IMR-90 (cell line): Measurements from ENCODE around the gene KCNAB2. TPM values are rescaled to one million over a fixed set of nuclear protein-coding genes. Genes with fewer than 3 reads are reported as not detected.

ENCODE experiments used
- ATAC-seq: fragments of 200-7000 bp; cut with Tn5 transposase; 2 replicates; pipeline ENCODE4 v1.9.1; 2020; ENCODE audit warnings: low read depth, mild to moderate bottlenecking, moderate library complexity
- BruUV-seq: library from RNA; stranded (reverse); fragments of 400-500 nt; replicated peaks from 2 replicates; lab custom pipeline; 2021; lab: Mats Ljungman, UMichigan
- CTCF ChIA-PET: fragments of 300-600 bp; formaldehyde crosslinking; extraction: SDS; loops from one replicate; lab custom pipeline; 2021; ENCODE audit warnings: antibody characterized with exemption; lab: Yijun Ruan, JAX
- POLR2A ChIA-PET: fragments of 300-600 bp; sonication (Branson Sonifier 250); formaldehyde crosslinking; loops from one replicate; lab custom pipeline; 2022; ENCODE audit warnings: antibody characterized with exemption; ENCODE audit not compliant: unreplicated experiment; lab: Charles Lee
- DNase-seq: peaks from one replicate; pipeline ENCODE4 v3.0.0; 2013
- H2AFZ ChIP-seq: replicated peaks from 2 replicates; pipeline ENCODE3; 2013; ENCODE audit warnings: low read length, mild to moderate bottlenecking; ENCODE audit not compliant: poor library complexity
- H2AK5ac ChIP-seq: 2 replicates; pipeline ENCODE4 v1.6.1; 2013; ENCODE audit warnings: low read depth, low read length, inconsistent platforms
- H2AK9ac ChIP-seq: replicated peaks from 2 replicates; pipeline ENCODE3; 2013; ENCODE audit warnings: mild to moderate bottlenecking, low read depth, low read length, moderate library complexity; ENCODE audit not compliant: poor library complexity
- H2BK120ac ChIP-seq: 2 replicates; pipeline ENCODE4 v1.6.1; 2013; ENCODE audit warnings: low read depth, low read length, inconsistent platforms
- H2BK15ac ChIP-seq: 3 replicates; pipeline ENCODE4 v1.6.1; 2013; ENCODE audit warnings: low read depth, low read length, inconsistent platforms
- H2BK20ac ChIP-seq: 2 replicates; pipeline ENCODE4 v1.6.1; 2013; ENCODE audit warnings: low read depth, mild to moderate bottlenecking, inconsistent platforms, low read length, moderate library complexity
- H2BK5ac ChIP-seq: 2 replicates; pipeline ENCODE4 v1.6.1; 2013; ENCODE audit warnings: mild to moderate bottlenecking, low read depth, low read length, inconsistent platforms; ENCODE audit not compliant: poor library complexity, severe bottlenecking
- H3K14ac ChIP-seq: replicated peaks from 2 replicates; pipeline ENCODE4 v1.6.1; 2013; ENCODE audit warnings: low read depth, low read length, inconsistent platforms
- H3K18ac ChIP-seq: 2 replicates; pipeline ENCODE4 v1.6.1; 2013; ENCODE audit warnings: low read depth, low read length, control low read depth
- H3K23ac ChIP-seq: 2 replicates; pipeline ENCODE4 v1.6.1; 2013; ENCODE audit warnings: low read depth, low read length, inconsistent platforms
- H3K27ac ChIP-seq: 2 replicates; pipeline ENCODE4 v1.5.1; 2013; ENCODE audit warnings: mild to moderate bottlenecking, control low read depth, low read length; ENCODE audit not compliant: insufficient read depth
- H3K27me3 ChIP-seq: 2 replicates; pipeline ENCODE4 v1.6.1; 2013; ENCODE audit warnings: low read length; ENCODE audit not compliant: control insufficient read depth, insufficient read depth
- H3K36me3 ChIP-seq: 2 replicates; pipeline ENCODE4 v1.6.1; 2013; ENCODE audit warnings: low read length, mixed read lengths; ENCODE audit not compliant: control insufficient read depth, insufficient read depth
- H3K4ac ChIP-seq: 2 replicates; pipeline ENCODE4 v1.6.1; 2013; ENCODE audit warnings: low read depth, low read length, inconsistent platforms
- H3K4me1 ChIP-seq: 2 replicates; pipeline ENCODE4 v1.6.1; 2013; ENCODE audit warnings: low read length, mixed read lengths; ENCODE audit not compliant: control insufficient read depth, insufficient read depth
- H3K4me2 ChIP-seq: 2 replicates; pipeline ENCODE4 v1.6.1; 2013; ENCODE audit warnings: low read depth, mild to moderate bottlenecking, control low read depth, low read length, moderate library complexity
- H3K4me3 ChIP-seq: 2 replicates; pipeline ENCODE4 v1.5.1; 2013; ENCODE audit warnings: low read depth, mild to moderate bottlenecking, control low read depth, low read length, moderate library complexity; ENCODE audit not compliant: insufficient read depth
- H3K56ac ChIP-seq: 2 replicates; pipeline ENCODE4 v1.6.1; 2013; ENCODE audit warnings: low read length, inconsistent platforms; ENCODE audit not compliant: insufficient read depth; ENCODE audit errors: extremely low read depth
- H3K79me1 ChIP-seq, 2 experiments: 2 replicates each; pipeline ENCODE4 v1.6.1; 2013; ENCODE audit warnings: low read length in 2 of 2, inconsistent platforms in 1 of 2, low read depth in 1 of 2
- H3K9ac ChIP-seq: 2 replicates; pipeline ENCODE4 v1.6.1; 2013; ENCODE audit warnings: low read depth, low read length, control low read depth
- H3K9me1 ChIP-seq: 2 replicates; pipeline ENCODE4 v1.6.1; 2013; ENCODE audit warnings: low read length, inconsistent platforms; ENCODE audit not compliant: insufficient read depth
- H3K9me3 ChIP-seq: 2 replicates; pipeline ENCODE4 v1.6.1; 2013; ENCODE audit warnings: low read length; ENCODE audit not compliant: control insufficient read depth, insufficient read depth
- H4K20me1 ChIP-seq: 2 replicates; pipeline ENCODE4 v1.6.1; 2013; ENCODE audit warnings: low read length, inconsistent platforms; ENCODE audit not compliant: insufficient read depth
- H4K5ac ChIP-seq: 2 replicates; pipeline ENCODE4 v1.6.1; 2013; ENCODE audit warnings: mild to moderate bottlenecking, low read depth, low read length, control low read depth
- H4K8ac ChIP-seq, 2 experiments: 2 replicates each; pipeline ENCODE4 v1.6.1; 2013; ENCODE audit warnings: low read depth in 2 of 2, low read length in 2 of 2, control low read depth in 1 of 2, inconsistent platforms in 1 of 2
- H4K91ac ChIP-seq: 2 replicates; pipeline ENCODE4 v1.6.1; 2013; ENCODE audit warnings: low read depth, low read length, inconsistent platforms; ENCODE audit not compliant: insufficient read depth
- CEBPB ChIP-seq: IDR thresholded peaks from 2 replicates; pipeline ENCODE4 v1.6.1; 2012; ENCODE audit warnings: low read depth, low read length, improper control_type of control experiment
- CTCF ChIP-seq: conservative IDR thresholded peaks from 2 replicates; pipeline ENCODE4 v1.5.1; 2012; ENCODE audit warnings: mild to moderate bottlenecking, low read depth, low read length, improper control_type of control experiment
- MAFK ChIP-seq: IDR thresholded peaks from 2 replicates; pipeline ENCODE4 v1.6.1; 2012; ENCODE audit warnings: low read depth, low read length, improper control_type of control experiment
- MXI1 ChIP-seq: IDR thresholded peaks from 2 replicates; pipeline ENCODE4 v1.6.1; 2012; ENCODE audit warnings: low read depth, mild to moderate bottlenecking, low read length, moderate library complexity, borderline replicate concordance
- RAD21 ChIP-seq: IDR thresholded peaks from 2 replicates; pipeline ENCODE4 v1.6.1; 2012; ENCODE audit warnings: low read length, improper control_type of control experiment
- RCOR1 ChIP-seq: IDR thresholded peaks from 2 replicates; pipeline ENCODE4 v1.6.1; 2012; ENCODE audit warnings: mild to moderate bottlenecking, low read length, improper control_type of control experiment; ENCODE audit not compliant: insufficient replicate concordance
- whole genome bisulfite sequencing, 2 experiments: methylation state at CpG; one replicate each; pipeline versions ENCODE4 v1.1.5 to v1.1.7; 2013; ENCODE audit warnings: missing lambda C conversion rate in 2 of 2; ENCODE audit not compliant: insufficient read length in 1 of 2; ENCODE audit errors: extremely low coverage in 2 of 2; 5-methylcytosine and 5-hydroxymethylcytosine counted together
- dilution Hi-C: fragments of 300-500 bp; cut with HindIII; formaldehyde crosslinking; loops from one replicate; pipeline ENCODE4 v1.14.3; 2018; ENCODE audit warnings: low sequenced_read_pairs; ENCODE audit not compliant: unreplicated experiment
- in situ Hi-C: fragments of 300-500 bp; cut with MboI; formaldehyde crosslinking; loops from 3 replicates; pipeline ENCODE4 v1.14.3; 2019; ENCODE audit warnings: low sequenced_read_pairs, inconsistent platforms, mixed read lengths
- intact Hi-C: fragments of 100-400 bp; cut with micrococcal nuclease; formaldehyde crosslinking; loops from 2 replicates; pipeline ENCODE4 v1.10.0; 2022
- polyA plus RNA-seq, 3 experiments: library from polyadenylated mRNA; depleted of rRNA; stranded (reverse); fragments of >200 nt; gene quantifications; 2 replicates each; pipeline ENCODE4 v1.2.3, GENCODE V29; 2012; ENCODE audit warnings: low replicate concordance in 1 of 3
- total RNA-seq: library from RNA; depleted of rRNA; stranded (reverse); fragments of >200 nt; gene quantifications from 2 replicates; pipeline ENCODE4 v1.2.3, GENCODE V29; 2012

The KCNAB2 gene
- total and polyA plus RNA-seq, 2 of the 4 experiments (the other 2 are of a cell fraction): 1.3 to 4.2 TPM

- no peak overlapping the region for H3K27ac ChIP-seq
- H3K4me1 ChIP-seq: no peaks in the 10 kb centered on the region
- no peak overlapping the region for H3K9ac ChIP-seq
- H3K36me3 ChIP-seq: no peaks in the 10 kb centered on the region
- H2AK9ac ChIP-seq: peak overlapping the region; percentile 37
- no peak overlapping the region for H4K91ac ChIP-seq
- DNase-seq (peak; percentile 9), ATAC-seq (peak; percentile 92)
- dilution Hi-C loops (no loop called here), in situ Hi-C loops (no loop called here), intact Hi-C loops (no loop called here)
- no peak overlapping the region for H2BK20ac ChIP-seq
- H2BK15ac ChIP-seq: no peak overlapping the region
- no peak overlapping the region for H3K18ac ChIP-seq
- BruUV-seq: no TSS peak
- H3K14ac ChIP-seq: no peak overlapping the region
- CTCF ChIA-PET: interaction anchor here (0.6 to 1.6 kb wide), 5 partner anchors 9 to 39 kb away, joined by 3 to 5 read pairs (median 4); no protein-coding TSS in a partner anchor
- H3K56ac ChIP-seq: no peak overlapping the region
- no peak overlapping the region for H4K5ac ChIP-seq
- no peak overlapping the region for H3K4me2 ChIP-seq
- H4K8ac ChIP-seq: no peak overlapping the region
- peaks cover 4% of the 10 kb centered on the region for H3K9me1 ChIP-seq
- H3K79me1 ChIP-seq: no peaks in the 10 kb centered on the region
- POLR2A ChIA-PET: no interaction called here
- H2AK5ac ChIP-seq: no peak overlapping the region
- 5% methylated on average over 9 of the region's 21 CpGs; no CpG with 5 or more reads in 1 of the 2 experiments for WGBS, 2 experiments
- no peaks in the 10 kb centered on the region for H4K20me1 ChIP-seq
- H2BK120ac ChIP-seq: no peak overlapping the region
- peak overlapping the region; percentile 66 for H2AFZ ChIP-seq
- H3K27me3 ChIP-seq: no peaks in the 10 kb centered on the region; the same call in 1 of the 2 replicates
- TF ChIP-seq RAD21 (peak; percentile 43), CTCF (peak; percentile 52), MAFK (no peak), CEBPB (no peak), MXI1 (no peak), RCOR1 (no peak)
- H3K4me3 ChIP-seq: no peak overlapping the region
- no peak overlapping the region for H3K4ac ChIP-seq
- no peak overlapping the region for H3K23ac ChIP-seq
- H2BK5ac ChIP-seq: no peak overlapping the region
- H3K9me3 ChIP-seq: no peaks in the 10 kb centered on the region
Observed at GRCh38 chr1:6033986-6034749, 11.5 kb upstream of the KCNAB2 start.
